PC-9 (cell line): Measurements from ENCODE around the gene TBPL1.

ENCODE experiments used
- CTCF ChIP-seq: fragments of 200-600 bp; sonication (generic); conservative IDR thresholded peaks from 2 replicates; pipeline ENCODE4 v1.6.1; 2017; ENCODE audit warnings: mixed run types, antibody characterized with exemption, mild to moderate bottlenecking, moderate library complexity
- EZH2 ChIP-seq: fragments of 200-600 bp; sonication (generic); IDR thresholded peaks from 2 replicates; pipeline ENCODE4 v1.8.0; 2017; ENCODE audit warnings: antibody characterized with exemption, low read depth

- TF ChIP-seq CTCF (no peak), EZH2 (no peak)
Measured at GRCh38 chr6:133938533-133938932, 14.5 kb upstream of the TBPL1 start.
